ENCODE results near the gene ZGPAT. TPM values are rescaled to one million over a fixed set of nuclear protein-coding genes. Genes with fewer than 3 reads are reported as not detected.

ZGPAT gene
- total RNA-seq, 1 experiment from 2014 or later: 27.6 TPM

DNA sequence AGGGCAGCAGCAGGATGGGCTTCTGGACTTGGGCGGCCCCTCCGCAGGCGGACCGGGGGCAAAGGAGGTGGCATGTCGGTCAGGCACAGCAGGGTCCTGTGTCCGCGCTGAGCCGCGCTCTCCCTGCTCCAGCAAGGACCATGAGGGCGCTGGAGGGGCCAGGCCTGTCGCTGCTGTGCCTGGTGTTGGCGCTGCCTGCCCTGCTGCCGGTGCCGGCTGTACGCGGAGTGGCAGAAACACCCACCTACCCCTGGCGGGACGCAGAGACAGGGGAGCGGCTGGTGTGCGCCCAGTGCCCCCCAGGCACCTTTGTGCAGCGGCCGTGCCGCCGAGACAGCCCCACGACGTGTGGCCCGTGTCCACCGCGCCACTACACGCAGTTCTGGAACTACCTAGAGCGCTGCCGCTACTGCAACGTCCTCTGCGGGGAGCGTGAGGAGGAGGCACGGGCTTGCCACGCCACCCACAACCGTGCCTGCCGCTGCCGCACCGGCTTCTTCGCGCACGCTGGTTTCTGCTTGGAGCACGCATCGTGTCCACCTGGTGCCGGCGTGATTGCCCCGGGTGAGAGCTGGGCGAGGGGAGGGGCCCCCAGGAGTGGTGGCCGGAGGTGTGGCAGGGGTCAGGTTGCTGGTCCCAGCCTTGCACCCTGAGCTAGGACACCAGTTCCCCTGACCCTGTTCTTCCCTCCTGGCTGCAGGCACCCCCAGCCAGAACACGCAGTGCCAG is 11.0 kb upstream of the ZGPAT start, which contains the start of gene TNFRSF6B:
TNFRSF6B (plus strand) TSS at position 25 of the 729 bp plus-strand sequence; CDS start at position 141, 116 bp downstream.
- Histone ChIP-seq H3K4ac (ENCODE audit: low read depth, low read length) (no peak within 1 kb of the TSS), H2BK120ac (ENCODE audit: low read depth, low read length, poor library complexity, severe bottlenecking) (no peak within 1 kb of the TSS), H3K18ac (ENCODE audit: insufficient read length, low read depth, low read length) (no peak within 1 kb of the TSS), H3K4me1 (ENCODE audit: insufficient read depth, low read length) (no peaks in the 10 kb centered on the region), H2BK12ac (ENCODE audit: insufficient read length, low read depth, low read length) (no peak within 1 kb of the TSS), H4K8ac (replicated peaks; ENCODE audit: insufficient read length, low read depth, low read length) (no peak within 1 kb of the TSS), H3K27ac (ENCODE audit: insufficient read length, low read depth, low read length) (no peak within 1 kb of the TSS), H3K9me3 (ENCODE audit: control insufficient read depth, low read depth, low read length) (no peaks in the 10 kb centered on the region), H2AFZ (ENCODE audit: low read length) (no peak within 1 kb of the TSS), H4K91ac (ENCODE audit: insufficient read length, low read depth, low read length) (no peak within 1 kb of the TSS), H2BK15ac (ENCODE audit: low read depth, low read length) (no peak within 1 kb of the TSS), H4K5ac (ENCODE audit: insufficient read length, low read depth, low read length) (no peak within 1 kb of the TSS), H3K9ac (ENCODE audit: extremely low read depth, insufficient read length, low read length) (no peak within 1 kb of the TSS), H3T11ph (ENCODE audit: low read length) (no peak within 1 kb of the TSS), H3K79me2 (ENCODE audit: insufficient read depth, low read length) (no peaks in the 10 kb centered on the region), H4K20me1 (ENCODE audit: control insufficient read depth, insufficient read depth, insufficient read length) (no peaks in the 10 kb centered on the region), H2AK5ac (ENCODE audit: insufficient read length, low read length) (no peak within 1 kb of the TSS), H3K4me2 (ENCODE audit: insufficient read depth, insufficient read length, low read length) (no peak within 1 kb of the TSS), H3K14ac (ENCODE audit: insufficient read depth, low read length) (no peak within 1 kb of the TSS), H3K23me2 (ENCODE audit: insufficient read length, low read depth, low read length, poor library complexity, severe bottlenecking) (peaks cover 4% of the 10 kb centered on the region), H2BK5ac (ENCODE audit: insufficient read length, low read length) (no peak within 1 kb of the TSS), H3K27me3 (ENCODE audit: insufficient read depth, low read length) (no peaks in the 10 kb centered on the region), H3K79me1 (ENCODE audit: insufficient read depth, low read depth, low read length, poor library complexity, severe bottlenecking) (no peaks in the 10 kb centered on the region), H2BK20ac (ENCODE audit: low read depth, low read length, poor library complexity, severe bottlenecking) (no peak within 1 kb of the TSS), H3K23ac (ENCODE audit: insufficient read length, low read depth, low read length) (no peak within 1 kb of the TSS), H3K56ac (ENCODE audit: insufficient read length, low read depth, low read length) (no peak within 1 kb of the TSS)
- TF ChIP-seq, protein P1, sequence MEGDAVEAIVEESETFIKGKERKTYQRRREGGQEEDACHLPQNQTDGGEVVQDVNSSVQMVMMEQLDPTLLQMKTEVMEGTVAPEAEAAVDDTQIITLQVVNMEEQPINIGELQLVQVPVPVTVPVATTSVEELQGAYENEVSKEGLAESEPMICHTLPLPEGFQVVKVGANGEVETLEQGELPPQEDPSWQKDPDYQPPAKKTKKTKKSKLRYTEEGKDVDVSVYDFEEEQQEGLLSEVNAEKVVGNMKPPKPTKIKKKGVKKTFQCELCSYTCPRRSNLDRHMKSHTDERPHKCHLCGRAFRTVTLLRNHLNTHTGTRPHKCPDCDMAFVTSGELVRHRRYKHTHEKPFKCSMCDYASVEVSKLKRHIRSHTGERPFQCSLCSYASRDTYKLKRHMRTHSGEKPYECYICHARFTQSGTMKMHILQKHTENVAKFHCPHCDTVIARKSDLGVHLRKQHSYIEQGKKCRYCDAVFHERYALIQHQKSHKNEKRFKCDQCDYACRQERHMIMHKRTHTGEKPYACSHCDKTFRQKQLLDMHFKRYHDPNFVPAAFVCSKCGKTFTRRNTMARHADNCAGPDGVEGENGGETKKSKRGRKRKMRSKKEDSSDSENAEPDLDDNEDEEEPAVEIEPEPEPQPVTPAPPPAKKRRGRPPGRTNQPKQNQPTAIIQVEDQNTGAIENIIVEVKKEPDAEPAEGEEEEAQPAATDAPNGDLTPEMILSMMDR (conservative IDR thresholded peaks at IDR 0.05): no peak
- H3K27me3 Mint-ChIP-seq (ENCODE audit: low read depth): peaks cover 6% of the 10 kb centered on the region; the same call in 1 of the 2 replicates
- peak within 1 kb of the TSS; percentile 34 to 35; a peak in 4 of 5 replicates for H3K4me3 Mint-ChIP-seq
- no peak for DNase-seq
- no CpG with 5 or more reads among the region's 52 CpGs for WGBS (ENCODE audit: extremely low coverage, insufficient read length, low lambda C conversion rate)
- H3K27ac Mint-ChIP-seq: peak within 1 kb of the TSS in 2 of 3 experiments; percentile 61 to 82; a peak in 2 of 7 replicates
- H3K4me1 Mint-ChIP-seq: peaks cover 2 to 10% of the 10 kb centered on the region in 2 experiments
- H3K9me3 Mint-ChIP-seq: peaks cover 3 to 5% of the 10 kb centered on the region in 2 experiments; a peak in 3 of 5 replicates
- H3K36me3 Mint-ChIP-seq (ENCODE audit: insufficient read depth in 1 of 3, low read depth in 3 of 3): peaks cover 13 to 17% (median 14%) of the 10 kb centered on the region in 3 experiments; a peak in 5 of 7 replicates

All from H9 (cell line).